SKM-1 (cell line): ENCODE measurements around the gene RABL6.
A peak's percentile ranks its signal among the peaks of the same experiment; 100 is the strongest.
"Not testable (repeated sequence)": the region's sequence is repeated elsewhere in the genome, so short reads cannot be mapped to it uniquely, and the experiment has no call there.

ENCODE experiments used
- DNase-seq: peaks from one replicate; lab custom pipeline; 2025; ENCODE audit not compliant: unreplicated experiment; lab: John Stamatoyannopoulos, UW

The RABL6 gene

DNA sequence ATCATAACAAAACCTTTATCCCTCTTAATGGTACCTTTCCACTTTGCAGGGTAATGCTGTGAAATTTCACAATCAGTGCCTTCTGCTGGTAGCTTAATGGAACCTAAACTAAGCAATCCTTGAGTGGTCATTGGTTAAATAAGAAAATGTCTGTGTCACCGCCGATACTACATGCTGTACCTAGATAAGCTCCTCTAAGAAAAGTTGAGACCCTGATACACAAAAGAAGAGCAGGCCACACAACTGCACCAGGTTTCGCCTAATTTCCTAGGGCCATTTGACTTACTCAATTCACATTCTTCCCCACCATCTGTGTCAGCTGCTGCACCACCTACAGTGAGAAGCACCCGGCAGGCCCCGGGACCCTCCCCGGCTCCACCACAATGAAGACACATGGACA, 67.4 kb downstream of the RABL6 start:
- DNase-seq = no peak

DNA sequence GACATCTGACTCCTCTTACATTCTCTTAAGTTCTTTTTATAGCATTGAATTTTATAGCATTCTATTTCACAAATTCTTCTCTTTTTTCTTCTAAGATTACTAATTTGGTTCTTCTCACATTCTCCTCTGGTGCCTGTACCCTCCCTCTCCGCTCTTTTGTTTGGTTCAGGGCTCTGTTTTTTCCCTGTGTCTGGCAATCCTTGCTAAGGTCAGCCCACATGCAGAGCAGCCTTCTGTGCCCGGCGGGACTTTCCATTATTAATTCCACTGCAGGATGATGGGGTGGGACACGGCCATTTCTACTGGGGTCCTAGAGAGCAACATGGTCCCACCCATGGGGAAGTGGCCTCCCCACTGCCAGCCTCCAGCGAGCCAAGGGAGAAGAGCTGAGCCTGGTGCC, 68.7 kb downstream of the RABL6 start:
- DNase-seq = no peak

DNA sequence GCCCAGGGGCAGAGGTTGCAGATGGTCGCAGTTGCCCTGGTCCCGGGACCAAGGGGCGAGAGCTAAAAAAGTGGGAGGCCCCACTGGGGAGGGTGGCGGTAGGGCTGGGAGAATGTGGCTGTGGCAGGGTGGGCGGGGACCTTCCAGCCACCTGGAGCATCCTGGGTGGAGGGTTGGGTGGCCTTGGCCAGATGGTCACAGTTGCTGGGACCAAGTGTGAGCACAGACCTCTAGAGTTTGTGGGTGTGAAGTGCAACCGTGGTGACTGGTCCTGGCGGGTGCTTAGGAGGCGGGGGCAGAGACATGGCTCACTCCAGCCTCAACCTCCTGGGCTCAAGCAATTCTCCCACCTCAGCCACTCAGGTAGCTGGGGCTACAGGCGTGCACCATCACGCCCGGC, 72.9 kb downstream of the RABL6 start:
- no peak for DNase-seq

DNA sequence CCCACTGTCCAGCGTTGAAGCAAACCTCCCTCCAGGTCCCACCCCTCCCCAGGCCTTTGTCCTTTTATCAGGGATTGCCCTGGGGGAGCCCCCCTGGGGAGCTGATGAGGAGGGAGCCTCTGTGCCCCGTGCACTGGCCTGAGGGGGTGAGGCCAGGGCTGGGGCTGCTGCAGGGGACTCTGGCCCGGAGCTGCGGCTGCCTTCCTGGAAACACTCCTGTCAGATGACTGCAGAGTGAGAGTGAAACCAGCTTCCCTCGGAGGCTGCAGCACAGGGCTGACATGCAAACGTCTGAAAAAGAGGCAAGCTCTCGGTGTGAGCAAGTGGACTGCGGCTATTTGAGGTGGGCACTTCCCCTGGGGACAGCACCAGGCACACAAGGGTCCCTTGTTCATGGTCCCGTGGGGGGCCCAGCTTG, 74.0 kb downstream of the RABL6 start:
- DNase-seq = no peak

- DNase-seq = no peak
Measured at GRCh38 chr9:136882109-136882946, 74.6 kb downstream of the RABL6 start.

DNA sequence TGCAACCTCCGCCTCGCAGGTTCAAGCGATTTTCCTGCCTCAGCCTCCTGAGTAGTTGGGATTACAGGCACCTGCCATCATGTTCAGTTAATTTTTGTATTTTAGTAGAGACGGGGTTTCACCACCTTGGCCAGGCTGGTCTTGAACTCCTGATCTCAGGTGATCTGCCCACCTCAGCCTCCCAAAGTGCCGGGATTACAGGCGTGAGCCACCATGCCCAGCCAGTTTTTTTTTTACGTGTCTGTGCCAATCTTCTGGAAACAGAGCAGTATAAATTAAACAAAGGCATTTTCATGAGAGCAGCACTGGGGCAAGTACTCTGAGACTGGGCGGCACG, 75.2 kb downstream of the RABL6 start:
- not testable (repeated sequence) for DNase-seq

DNA sequence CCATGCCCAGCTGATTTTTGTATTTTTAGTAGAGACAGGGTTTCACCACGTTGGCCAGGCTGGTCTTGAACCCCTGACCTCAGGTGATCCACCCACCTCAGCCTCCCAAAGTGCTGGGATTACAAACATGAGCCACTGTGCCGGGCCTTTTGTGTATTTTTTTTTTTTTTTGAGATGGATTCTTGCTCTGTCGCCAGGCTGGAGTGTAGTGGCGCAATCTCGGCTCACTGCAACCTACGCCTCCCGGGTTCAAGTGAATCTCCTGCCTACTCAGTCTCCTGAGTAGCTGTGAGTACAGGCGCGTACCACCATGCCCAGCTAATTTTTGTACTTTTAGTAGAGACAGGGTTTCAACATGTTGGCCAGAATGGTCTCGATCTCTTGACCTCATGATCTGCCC, 75.9 kb downstream of the RABL6 start:
- not testable (repeated sequence) for DNase-seq

DNA sequence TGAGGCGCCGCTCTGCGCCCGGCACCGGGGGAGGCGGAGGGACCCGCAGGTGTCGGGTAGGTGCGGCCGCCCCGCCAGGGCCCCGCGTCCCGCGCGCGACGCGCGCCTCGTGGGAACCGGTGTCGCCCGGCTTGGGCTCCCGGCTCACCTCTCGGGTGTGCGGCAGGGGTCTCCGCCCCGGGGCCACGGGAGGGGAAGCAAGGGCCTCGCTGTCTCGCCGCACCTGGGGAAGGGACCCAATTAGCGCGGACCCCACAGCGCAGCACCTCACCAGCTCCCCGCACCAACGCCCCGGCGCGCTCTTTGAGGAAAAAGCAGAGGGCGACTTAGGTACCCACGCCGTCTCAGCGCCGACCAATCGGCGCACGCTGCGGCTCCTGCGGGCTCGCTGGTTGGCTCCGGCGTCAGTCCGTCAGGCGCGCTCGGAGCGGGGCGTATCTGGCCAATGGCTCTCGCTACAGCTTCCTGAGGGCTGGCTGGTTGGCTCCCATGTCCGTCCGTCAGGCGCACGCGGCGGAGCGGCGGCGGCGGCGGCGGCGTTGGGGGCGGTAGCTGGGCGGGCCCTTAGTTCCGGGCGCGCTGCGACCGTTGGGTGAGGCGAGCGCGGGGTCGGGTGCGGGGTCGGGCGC, 78.3 kb downstream of the RABL6 start, which contains the start of gene TRAF2:
Gene TRAF2 (plus strand): TSS at position 567 of the 629 bp plus-strand sequence. CDS start 12,225 bp downstream, outside the sequence.
- DNase-seq = peak; percentile 79

DNA sequence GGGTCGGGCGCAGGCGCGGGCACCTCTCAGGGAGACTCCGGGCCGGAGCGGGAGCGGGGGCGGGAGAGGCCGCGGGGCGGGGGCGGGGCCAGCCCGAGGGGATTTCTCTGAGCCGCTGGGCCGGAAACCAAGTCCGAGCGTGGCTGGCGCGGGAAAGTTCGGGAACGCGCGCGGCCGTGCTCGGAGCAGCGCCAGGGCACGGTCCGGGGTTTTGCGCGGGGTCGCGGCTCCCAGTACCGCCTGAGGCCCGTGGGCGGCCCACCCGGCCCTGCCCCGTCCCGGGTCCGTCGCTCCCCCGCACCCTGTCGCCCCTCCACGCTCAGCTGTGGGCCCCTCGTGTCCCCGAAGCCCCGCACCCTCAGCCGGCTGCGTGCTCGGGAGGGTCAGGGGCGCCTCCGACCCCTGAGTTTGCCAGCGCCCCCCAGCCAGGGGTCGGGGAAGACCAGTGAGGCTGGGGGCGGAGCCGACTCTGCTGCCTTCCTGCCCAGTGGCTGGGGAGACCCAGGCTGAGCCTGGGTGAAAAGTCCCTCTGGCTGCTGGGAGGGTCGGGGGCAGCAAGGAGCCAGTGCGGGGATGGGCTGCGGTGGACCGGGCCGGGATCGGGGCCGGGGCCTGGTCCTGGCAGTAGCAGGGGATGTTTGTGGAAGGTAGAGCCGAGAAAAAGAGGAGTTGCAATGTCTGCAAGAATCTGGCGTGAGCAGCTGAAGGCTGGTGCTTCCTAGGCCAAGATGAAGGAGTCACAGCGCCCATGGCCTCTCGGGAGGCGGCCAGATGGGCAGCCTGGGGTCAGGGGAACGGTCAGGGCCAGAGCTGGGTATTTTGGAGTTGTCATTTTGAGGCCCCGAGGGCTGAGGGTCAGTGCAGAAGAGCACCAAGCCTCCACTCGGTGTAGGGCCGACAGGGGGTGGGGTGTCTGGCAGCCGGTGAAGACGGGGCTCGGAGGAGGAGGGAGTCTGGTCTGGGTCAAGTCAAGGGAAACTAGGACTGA, 79.2 kb downstream of the RABL6 start:
- DNase-seq = no peak

GRCh38 chr9:136888454-136888853, 80.7 kb downstream of the RABL6 start:
- DNase-seq = no peak

- no peak for DNase-seq
Measured at GRCh38 chr9:136889858-136890257, 82.1 kb downstream of the RABL6 start.

GRCh38 chr9:136890661-136891060, 82.9 kb downstream of the RABL6 start:
- no peak for DNase-seq
